Thymus (tissue), 14 donors: ENCODE measurements around the gene PIP4K2C. TPM values are rescaled to one million over a fixed set of nuclear protein-coding genes. Genes with fewer than 3 reads are reported as not detected.

ENCODE experiments used
- DNase-seq, 9 donors: peaks; one replicate each; pipeline ENCODE4 v3.0.0-alpha.2; 2013; ENCODE audit warnings: low spot score in 9 of 9, low read depth in 6 of 9, missing footprints in 1 of 9
- H3K27ac ChIP-seq, 2 donors: one replicate each; pipeline ENCODE4 v1.5.1; 2013; ENCODE audit warnings: control low read depth in 1 of 2, low read depth in 1 of 2, low read length in 1 of 2, mild to moderate bottlenecking in 1 of 2, moderate library complexity in 1 of 2
- H3K27me3 ChIP-seq, 2 donors: one replicate each; pipeline ENCODE4 v1.5.1; 2013; ENCODE audit warnings: low read length in 1 of 2; ENCODE audit not compliant: control insufficient read depth in 2 of 2, insufficient read depth in 1 of 2
- H3K36me3 ChIP-seq, 2 donors: one replicate each; pipeline ENCODE4 v1.5.1; 2013; ENCODE audit warnings: low read length in 1 of 2, mild to moderate bottlenecking in 1 of 2, moderate library complexity in 1 of 2; ENCODE audit not compliant: control insufficient read depth in 2 of 2, insufficient read depth in 2 of 2
- H3K4me1 ChIP-seq, 2 donors: one replicate each; pipeline ENCODE4 v1.5.1; 2013; ENCODE audit warnings: low read length in 2 of 2; ENCODE audit not compliant: control insufficient read depth in 2 of 2, insufficient read depth in 2 of 2
- H3K4me3 ChIP-seq, 2 donors: one replicate each; pipeline ENCODE4 v1.5.1; 2013; ENCODE audit warnings: low read length in 2 of 2, control low read depth in 1 of 2, mild to moderate bottlenecking in 1 of 2
- H3K9me3 ChIP-seq, 2 donors: one replicate each; pipeline ENCODE4 v1.5.1; 2013; ENCODE audit warnings: low read length in 1 of 2, mild to moderate bottlenecking in 1 of 2; ENCODE audit not compliant: control insufficient read depth in 2 of 2, insufficient read depth in 1 of 2
- WGBS: extraction: QIAGEN DNeasy Blood & Tissue Kit; methylation state at CpG from one replicate; pipeline ENCODE4 v1.1.7; 2013; 5-methylcytosine and 5-hydroxymethylcytosine counted together
- long read RNA-seq, 10 donors: transcript quantifications; one replicate each; lab custom pipeline, GENCODE V29; 2026
- polyA plus RNA-seq: library from polyadenylated mRNA; stranded (reverse); fragments of 200-250 nt; gene quantifications from one replicate; pipeline ENCODE4 v1.2.3, GENCODE V29; 2013
- total RNA-seq: library from RNA; stranded (reverse); fragments of 120-200 nt; gene quantifications from one replicate; pipeline ENCODE4 v1.2.4, GENCODE V29; 2013
- donor health status: healthy.

PIP4K2C gene
- total RNA-seq (8.5 TPM), polyA plus RNA-seq (14.4 TPM)
- long read RNA-seq, donor 1, result 0 reads
- long read RNA-seq, donor 2, result 0 reads
- long read RNA-seq, donor 3, partial matches to known transcripts, result 0 of 4 reads
- long read RNA-seq, donor 3, other reads (novel, unspliced or antisense), result 0 of 4 reads
- long read RNA-seq, donor 4, partial matches to known transcripts, result 0 of 1 reads
- long read RNA-seq, donor 4, other reads (novel, unspliced or antisense), result 0 of 1 reads
- long read RNA-seq, donor 5, partial matches to known transcripts, result 0 of 1 reads
- long read RNA-seq, donor 5, other reads (novel, unspliced or antisense), result 0 of 1 reads
- long read RNA-seq, donor 6, result 0 reads
- long read RNA-seq, donor 7, partial matches to known transcripts, result 12 of 13 reads
- long read RNA-seq, donor 7, other reads (novel, unspliced or antisense), result 0 of 13 reads
- long read RNA-seq, donor 8, partial matches to known transcripts, result 0 of 1 reads
- long read RNA-seq, donor 8, other reads (novel, unspliced or antisense), result 0 of 1 reads
- long read RNA-seq, donor 9, partial matches to known transcripts, result 0 of 1 reads
- long read RNA-seq, donor 9, other reads (novel, unspliced or antisense), result 0 of 1 reads
- long read RNA-seq, donor 10, partial matches to known transcripts, result 8 of 10 reads
- long read RNA-seq, donor 10, other reads (novel, unspliced or antisense), result 0 of 10 reads

DNA sequence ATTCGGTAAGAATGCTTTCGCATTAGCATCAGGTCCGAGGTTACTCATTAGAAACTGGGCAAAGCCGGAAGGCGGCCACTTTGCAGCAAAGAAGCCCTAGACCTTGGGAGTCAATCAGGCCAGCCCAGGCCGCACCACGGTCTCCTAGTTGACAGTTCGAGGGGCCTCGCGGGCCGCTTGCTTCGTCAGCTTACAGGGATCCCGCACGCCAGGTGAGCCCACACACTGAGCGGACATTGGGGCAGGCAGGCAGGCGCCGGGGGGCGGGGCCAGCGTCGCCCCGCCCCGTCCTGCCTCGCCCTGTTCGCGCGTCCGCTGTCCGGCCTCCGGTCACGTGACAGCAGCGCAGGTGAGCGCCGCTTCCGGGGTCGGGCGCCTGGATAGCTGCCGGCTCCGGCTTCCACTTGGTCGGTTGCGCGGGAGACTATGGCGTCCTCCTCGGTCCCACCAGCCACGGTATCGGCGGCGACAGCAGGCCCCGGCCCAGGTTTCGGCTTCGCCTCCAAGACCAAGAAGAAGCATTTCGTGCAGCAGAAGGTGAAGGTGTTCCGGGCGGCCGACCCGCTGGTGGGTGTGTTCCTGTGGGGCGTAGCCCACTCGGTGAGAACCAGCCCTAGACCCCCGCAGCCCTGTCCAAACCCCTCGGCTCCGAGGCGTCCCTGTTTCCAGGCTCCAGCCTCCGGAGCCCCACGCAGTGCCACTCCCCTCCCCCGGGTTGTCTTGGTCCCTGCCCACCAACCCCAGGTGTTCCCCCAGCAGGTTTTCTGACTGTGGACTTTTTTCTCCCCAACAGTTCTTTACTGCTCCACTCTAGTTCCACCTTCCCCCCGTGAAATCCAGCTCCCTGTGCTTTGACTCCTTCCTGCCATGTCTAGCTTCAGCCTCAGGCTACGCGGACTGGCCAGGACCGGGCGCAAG, at the start of gene PIP4K2C:
PIP4K2C (plus strand) TSS at position 329 of the 918 bp plus-strand sequence; CDS start at position 427, 98 bp downstream.
- Histone ChIP-seq H3K9me3 (peaks cover 0 to 4% of the 10 kb centered on the region in 2 donors), H3K27ac (peak within 1 kb of the TSS; percentile 30 to 75), H3K27me3 (peaks cover 5 to 36% of the 10 kb centered on the region in 2 donors), H3K36me3 (peaks cover 6 to 8% of the 10 kb centered on the region in 2 donors), H3K4me1 (peaks cover 15% of the 10 kb centered on the region in 2 donors), H3K4me3 (peak within 1 kb of the TSS; percentile 75 to 90)
- DNase-seq, result peak in 7 of 9 donors; percentile 52 to 81 (median 65)
- 2% methylated on average over 69 of the region's 69 CpGs for WGBS

DNA sequence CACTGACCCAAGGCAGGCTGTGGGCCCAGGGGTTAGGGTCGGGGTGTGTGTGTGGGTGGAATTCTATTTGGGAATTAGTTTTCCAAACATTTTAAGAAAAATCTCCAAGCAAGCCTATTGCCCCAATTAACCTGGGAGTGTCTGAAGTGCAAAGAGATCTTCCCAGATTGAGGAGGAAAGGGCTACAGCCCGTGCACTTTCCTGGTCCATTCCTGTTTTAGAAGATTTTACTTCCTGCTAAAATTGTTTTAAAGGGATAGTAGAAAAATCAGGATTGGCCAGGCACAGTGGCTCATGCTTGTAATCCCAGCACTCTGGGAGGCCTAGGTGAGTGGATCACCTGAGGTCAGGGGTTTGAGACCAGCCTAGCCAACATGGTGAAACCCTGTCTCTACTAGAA, 49.3 kb upstream of the PIP4K2C start:
- Histone ChIP-seq H3K27me3 (no peaks in the 10 kb centered on the region), H3K36me3 (peaks cover 19 to 25% of the 10 kb centered on the region in 2 donors), H3K4me1 (peaks cover 9 to 11% of the 10 kb centered on the region in 2 donors), H3K4me3 (no peak overlapping the region), H3K27ac (no peak overlapping the region), H3K9me3 (peaks cover 0 to 2% of the 10 kb centered on the region in 2 donors)
- no peak for DNase-seq
- 96% methylated on average over 2 of the region's 2 CpGs for WGBS

DNA sequence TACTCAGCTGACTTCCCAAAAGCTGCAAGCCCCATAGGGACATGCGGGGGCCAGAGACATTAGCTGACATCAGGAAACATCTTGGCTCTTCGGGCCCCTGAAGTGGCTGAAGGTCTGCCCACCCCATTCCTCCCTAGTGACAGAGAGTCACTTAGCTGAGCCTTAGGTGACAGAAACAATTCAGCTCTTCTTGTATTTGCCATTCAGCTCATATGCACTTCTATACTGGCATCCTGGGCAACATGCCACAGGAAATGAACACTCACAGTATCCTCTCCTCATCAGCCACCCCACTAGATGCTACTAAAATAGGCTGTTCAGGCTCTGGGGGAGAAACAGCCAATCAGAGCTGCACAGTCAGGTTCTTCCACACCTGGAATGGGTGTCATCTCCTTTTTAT, 47.4 kb upstream of the PIP4K2C start:
- DNase-seq, result no peak
- 57% methylated on average over 2 of the region's 2 CpGs for WGBS
- Histone ChIP-seq H3K27ac (no peak overlapping the region), H3K9me3 (peaks cover 0 to 5% of the 10 kb centered on the region in 2 donors), H3K36me3 (peaks cover 9 to 19% of the 10 kb centered on the region in 2 donors), H3K4me1 (peaks cover 9 to 14% of the 10 kb centered on the region in 2 donors), H3K4me3 (no peak overlapping the region), H3K27me3 (peaks cover 6 to 13% of the 10 kb centered on the region in 2 donors)

DNA sequence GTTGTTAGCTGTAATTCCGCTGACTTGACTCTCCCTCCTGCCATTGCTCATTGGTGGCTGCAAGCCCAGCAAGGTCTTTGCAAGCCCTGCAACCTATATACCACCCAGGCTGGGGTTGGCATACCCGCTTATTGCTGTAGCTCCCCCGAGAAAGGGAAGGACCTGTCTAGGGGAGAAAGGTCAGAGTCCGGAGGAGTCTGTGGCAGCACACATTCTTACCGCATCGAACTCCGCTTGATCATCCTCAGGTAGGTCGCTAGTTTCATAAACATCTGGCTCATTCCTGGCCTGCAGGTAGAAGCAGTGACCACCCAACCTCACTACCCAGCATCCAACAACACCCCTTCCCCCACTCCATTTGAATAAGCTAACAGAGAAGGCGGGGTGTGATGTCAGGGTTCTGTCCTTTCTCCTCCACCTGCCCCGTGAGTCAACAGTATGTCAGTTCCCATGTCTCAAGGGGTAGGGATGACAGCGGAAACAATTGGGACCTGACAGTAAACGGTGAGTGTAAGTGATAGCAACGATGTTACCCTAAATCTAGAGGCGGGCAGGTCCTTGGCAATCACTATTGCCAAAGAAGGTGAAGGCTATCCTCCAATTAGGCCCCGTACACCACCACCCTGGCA, 45.1 kb upstream of the PIP4K2C start:
- Histone ChIP-seq H3K9me3 (peaks cover 0 to 5% of the 10 kb centered on the region in 2 donors), H3K4me1 (peaks cover 12 to 23% of the 10 kb centered on the region in 2 donors), H3K4me3 (peak overlapping the region; percentile 95 to 97), H3K36me3 (peaks cover 5 to 10% of the 10 kb centered on the region in 2 donors), H3K27ac (no peak overlapping the region), H3K27me3 (peaks cover 21 to 37% of the 10 kb centered on the region in 2 donors)
- DNase-seq, result no peak
- WGBS, result 87% methylated on average over 15 of the region's 15 CpGs

DNA sequence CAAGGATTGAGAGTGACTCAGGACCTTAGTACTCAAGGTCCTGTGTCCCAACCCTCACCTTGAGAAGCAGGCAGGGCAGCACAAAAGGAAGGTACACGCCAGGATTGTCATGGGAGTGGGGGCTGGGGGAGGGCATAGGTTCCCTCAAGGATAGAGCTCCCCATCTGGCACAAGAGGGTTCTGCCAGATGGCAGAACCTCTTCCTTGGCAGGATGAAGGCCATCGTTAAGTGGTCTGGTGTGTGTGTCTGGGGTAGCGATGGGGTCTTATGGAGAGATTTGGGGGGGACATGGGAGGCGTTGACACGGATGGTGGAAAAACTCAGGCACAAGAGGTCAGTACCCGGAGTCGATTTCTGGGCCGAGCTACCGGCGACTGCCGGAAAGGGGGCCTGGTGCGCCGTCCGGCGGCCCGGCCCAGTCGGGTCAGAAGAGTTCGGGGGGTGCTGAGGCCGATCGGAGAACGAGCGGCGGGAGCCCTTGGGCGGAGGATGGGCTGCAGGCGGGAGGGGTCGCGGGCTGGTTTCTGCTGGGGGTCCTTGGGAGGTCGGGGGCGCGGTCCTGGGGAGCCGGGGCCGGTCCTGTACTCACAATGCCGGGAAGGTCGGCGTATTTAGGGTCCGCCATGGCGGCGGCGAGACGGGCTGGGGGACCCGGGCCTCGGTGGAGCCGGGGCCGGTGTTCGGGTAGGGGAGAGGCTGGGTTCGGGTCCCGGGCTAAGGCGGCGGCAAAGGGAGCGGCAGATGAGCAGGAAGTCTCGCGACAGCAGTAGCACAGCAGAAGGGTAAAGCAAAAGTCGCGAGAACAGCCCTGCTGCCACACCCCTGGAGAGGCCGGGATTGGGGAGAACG, 44.3 kb upstream of the PIP4K2C start, which contains the start of gene DCTN2:
DCTN2 (minus strand) TSS at position 755 of the 850 bp plus-strand sequence; CDS start at position 626, 129 bp downstream.
- WGBS, result 1% methylated on average over 56 of the region's 56 CpGs
- Histone ChIP-seq H3K27me3 (peaks cover 21 to 44% of the 10 kb centered on the region in 2 donors), H3K9me3 (peaks cover 0 to 5% of the 10 kb centered on the region in 2 donors), H3K4me3 (peak within 1 kb of the TSS; percentile 95 to 97), H3K4me1 (peaks cover 12 to 23% of the 10 kb centered on the region in 2 donors), H3K36me3 (peaks cover under 1 to 2% of the 10 kb centered on the region in 2 donors), H3K27ac (peak within 1 kb of the TSS in 1 of 2 donors; percentile 68)
- DNase-seq, result peak; percentile 88 to 97 (median 91)

DNA sequence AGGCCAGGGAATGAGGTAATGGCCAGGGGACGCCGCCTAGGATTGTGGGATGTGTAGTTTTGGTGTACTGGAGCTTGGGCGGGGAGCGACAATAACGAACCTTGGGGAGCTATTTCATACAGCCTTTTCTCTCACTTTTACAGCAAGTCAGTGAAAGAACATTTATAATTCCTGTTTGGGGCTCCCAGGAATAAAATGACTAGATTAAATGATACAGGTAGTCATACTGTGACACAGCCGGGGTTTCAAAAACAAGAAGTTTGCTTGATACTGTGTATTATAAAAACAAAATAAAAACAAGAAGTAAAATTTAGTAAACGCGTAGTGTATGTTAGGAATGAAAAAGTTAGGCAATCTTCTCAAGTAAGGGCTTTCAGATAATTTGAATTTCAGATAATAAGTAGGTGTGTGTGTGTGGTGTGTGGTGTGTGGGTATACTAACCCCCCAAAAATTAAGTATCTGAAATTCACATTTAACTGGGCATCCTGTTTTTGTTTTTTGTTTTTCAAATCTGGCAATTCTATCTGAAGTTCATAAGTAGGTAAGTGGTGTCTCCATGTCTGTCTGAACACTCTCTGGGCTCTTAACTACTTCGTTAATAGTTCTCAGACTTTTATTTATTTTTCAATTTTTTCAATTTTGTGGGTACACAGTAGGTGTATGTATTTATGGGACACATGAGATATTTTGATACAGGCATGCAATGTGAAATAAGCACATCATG, 43.5 kb upstream of the PIP4K2C start:
- H3K27me3 ChIP-seq, result peaks cover 21 to 52% of the 10 kb centered on the region in 2 donors
- H3K4me3 ChIP-seq, result peak overlapping the region; percentile 95 to 97
- H3K27ac ChIP-seq, result no peak overlapping the region
- H3K9me3 ChIP-seq, result peaks cover 0 to 5% of the 10 kb centered on the region in 2 donors
- DNase-seq, result no peak
- H3K4me1 ChIP-seq, result peaks cover 12 to 23% of the 10 kb centered on the region in 2 donors
- no peaks in the 10 kb centered on the region for H3K36me3 ChIP-seq
- 20% methylated on average over 9 of the region's 9 CpGs for WGBS

DNA sequence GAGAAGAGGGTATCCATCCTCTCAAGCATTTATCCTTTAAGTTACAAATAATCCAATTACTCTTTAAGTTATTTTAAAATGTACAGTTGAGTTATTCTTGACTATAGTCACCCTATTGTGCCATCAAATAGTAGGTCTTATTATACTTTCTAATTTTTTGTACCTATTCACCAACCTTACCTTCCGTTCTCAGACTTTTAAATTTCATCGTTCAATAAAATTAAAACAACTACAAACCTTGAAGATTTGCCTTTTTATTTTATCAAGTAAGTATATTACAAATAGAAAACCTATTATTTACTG, 43.0 kb upstream of the PIP4K2C start:
- peaks cover 0 to 5% of the 10 kb centered on the region in 2 donors for H3K9me3 ChIP-seq
- H3K4me3 ChIP-seq, result no peak overlapping the region
- H3K27ac ChIP-seq, result no peak overlapping the region
- peaks cover 21 to 57% of the 10 kb centered on the region in 2 donors for H3K27me3 ChIP-seq
- WGBS, result 94% methylated on average over 2 of the region's 2 CpGs
- H3K36me3 ChIP-seq, result no peaks in the 10 kb centered on the region
- peaks cover 12 to 23% of the 10 kb centered on the region in 2 donors for H3K4me1 ChIP-seq
- no peak for DNase-seq
